GM19238 (cell line): ENCODE results near the gene UNC119.

Source experiments
- DNase-seq: peaks from one replicate; pipeline ENCODE4 v3.0.0; 2011; ENCODE audit warnings: low spot score; ENCODE audit not compliant: insufficient read length

Gene UNC119

GRCh38 chr17:28499684-28500357 is 52.6 kb downstream of the UNC119 start:
- DNase-seq = no peak

- DNase-seq = no peak
Observed at GRCh38 chr17:28499364-28499664, 53.1 kb downstream of the UNC119 start.

GRCh38 chr17:28498652-28499363 is 53.6 kb downstream of the UNC119 start:
- DNase-seq = no peak

GRCh38 chr17:28497931-28498330 is 54.5 kb downstream of the UNC119 start:
- no peak for DNase-seq
